MM.1S (cell line): ENCODE measurements around the gene SPATA6L.

Source experiments
- DNase-seq: peaks from one replicate; pipeline ENCODE4 v3.0.0-alpha.2; 2015
- H2AFZ ChIP-seq: fragments of 300-600 bp; sonication (generic); 2 replicates; pipeline ENCODE4 v1.6.0; 2016; ENCODE audit warnings: antibody characterized with exemption, low read length
- H3F3A ChIP-seq: fragments of 300-600 bp; sonication (generic); 2 replicates; pipeline ENCODE4 v1.6.1; 2016; ENCODE audit warnings: mild to moderate bottlenecking, antibody characterized with exemption, low read length, moderate library complexity, mixed read lengths; ENCODE audit not compliant: insufficient read depth
- H3K27ac ChIP-seq: fragments of 300-600 bp; sonication (generic); 2 replicates; pipeline ENCODE4 v1.5.1; 2016; ENCODE audit warnings: mild to moderate bottlenecking, low read length
- H3K27me3 ChIP-seq: fragments of 300-600 bp; sonication (generic); replicated peaks from 2 replicates; pipeline ENCODE4 v1.6.0; 2016; ENCODE audit warnings: low read length; ENCODE audit not compliant: insufficient read depth
- H3K36me3 ChIP-seq: fragments of 300-600 bp; sonication (generic); replicated peaks from 2 replicates; pipeline ENCODE4 v1.6.1; 2016; ENCODE audit warnings: mild to moderate bottlenecking, low read length, mixed read lengths; ENCODE audit not compliant: insufficient read depth
- H3K4me1 ChIP-seq: fragments of 300-600 bp; sonication (generic); 2 replicates; pipeline ENCODE4 v1.6.1; 2016; ENCODE audit warnings: low read length, mixed read lengths
- H3K4me2 ChIP-seq: fragments of 300-600 bp; sonication (generic); 2 replicates; pipeline ENCODE4 v1.6.0; 2016; ENCODE audit warnings: low read depth, low read length
- H3K4me3 ChIP-seq: fragments of 300-600 bp; sonication (generic); 2 replicates; pipeline ENCODE4 v1.5.1; 2016; ENCODE audit warnings: low read length, mixed read lengths
- H3K79me2 ChIP-seq: fragments of 300-600 bp; sonication (generic); 2 replicates; pipeline ENCODE4 v1.6.1; 2016; ENCODE audit warnings: mixed run types, low read length, mixed read lengths
- H3K9ac ChIP-seq: fragments of 300-600 bp; sonication (generic); 2 replicates; pipeline ENCODE4 v1.6.1; 2016; ENCODE audit warnings: low read length, mixed read lengths
- H3K9me2 ChIP-seq: fragments of 300-600 bp; sonication (generic); replicated peaks from 2 replicates; pipeline ENCODE4 v1.6.1; 2016; ENCODE audit warnings: mild to moderate bottlenecking, low read length, mixed read lengths; ENCODE audit not compliant: insufficient read depth
- H3K9me3 ChIP-seq: fragments of 300-600 bp; sonication (generic); replicated peaks from 2 replicates; pipeline ENCODE4 v1.6.1; 2016; ENCODE audit warnings: mild to moderate bottlenecking, low read length, mixed read lengths; ENCODE audit not compliant: insufficient read depth
- H4K20me1 ChIP-seq: fragments of 300-600 bp; sonication (generic); 2 replicates; pipeline ENCODE4 v1.6.1; 2016; ENCODE audit warnings: mild to moderate bottlenecking, low read length, moderate library complexity, mixed read lengths; ENCODE audit not compliant: insufficient read depth
- EZH2 ChIP-seq: fragments of 300-600 bp; sonication (generic); optimal IDR thresholded peaks from 2 replicates; pipeline ENCODE3; 2017; ENCODE audit warnings: low read depth, mild to moderate bottlenecking, antibody characterized with exemption, low read length, mixed read lengths
- EZH2phosphoT487 ChIP-seq: fragments of 300-600 bp; sonication (generic); IDR thresholded peaks from 2 replicates; pipeline ENCODE4 v1.6.1; 2018; ENCODE audit warnings: antibody characterized with exemption, low read length
- TF ChIP-seq, protein P1 (sequence below): fragments of 300-600 bp; sonication (generic); IDR thresholded peaks from 2 replicates; pipeline ENCODE4 v1.5.1; 2016; ENCODE audit warnings: antibody characterized with exemption, low read length, mixed read lengths

Gene SPATA6L

DNA sequence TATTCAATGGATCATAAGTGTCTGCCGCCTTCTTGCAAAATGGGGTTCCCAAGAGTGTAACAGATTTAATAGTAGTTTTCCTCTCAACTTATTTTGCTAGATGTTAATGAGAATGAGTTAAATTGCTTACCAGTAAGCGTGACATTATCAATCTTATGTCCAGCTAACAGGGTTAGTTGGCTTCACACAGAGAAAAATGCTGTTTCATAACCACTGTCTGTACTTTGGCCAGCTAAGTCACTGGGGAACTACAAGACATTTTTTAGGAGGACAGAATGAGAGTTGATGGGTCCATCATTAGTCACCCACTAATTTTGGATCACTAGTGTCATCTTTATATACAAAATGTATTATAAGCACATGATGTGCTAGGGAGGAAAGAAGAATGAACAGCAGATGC, 14.5 kb upstream of the SPATA6L start:
- Histone ChIP-seq H4K20me1 (no peaks in the 10 kb centered on the region), H3K36me3 (0 out of 2 replicates have a peak, but pooled peaks cover 5% of the 10 kb centered on the region), H3K4me2 (peak overlapping the region; percentile 89), H3K4me3 (peak overlapping the region; percentile 71), H3K27me3 (no peaks in the 10 kb centered on the region), H2AFZ (0 out of 2 replicates have a peak overlapping the region, but pooled peaks have one; percentile 77), H3K9ac (peak overlapping the region; percentile 86), H3K79me2 (peaks cover 43% of the 10 kb centered on the region), H3F3A (peaks cover 17% of the 10 kb centered on the region), H3K27ac (peak overlapping the region; percentile 96; the same call in 1 of the 2 replicates), H3K9me3 (no peaks in the 10 kb centered on the region), H3K4me1 (0 out of 2 replicates have a peak, but pooled peaks cover 9% of the 10 kb centered on the region), H3K9me2 (no peaks in the 10 kb centered on the region)
- no peak for DNase-seq
- TF ChIP-seq EZH2phosphoT487 (no peak), EZH2 (no peak)
- TF ChIP-seq, protein P1, sequence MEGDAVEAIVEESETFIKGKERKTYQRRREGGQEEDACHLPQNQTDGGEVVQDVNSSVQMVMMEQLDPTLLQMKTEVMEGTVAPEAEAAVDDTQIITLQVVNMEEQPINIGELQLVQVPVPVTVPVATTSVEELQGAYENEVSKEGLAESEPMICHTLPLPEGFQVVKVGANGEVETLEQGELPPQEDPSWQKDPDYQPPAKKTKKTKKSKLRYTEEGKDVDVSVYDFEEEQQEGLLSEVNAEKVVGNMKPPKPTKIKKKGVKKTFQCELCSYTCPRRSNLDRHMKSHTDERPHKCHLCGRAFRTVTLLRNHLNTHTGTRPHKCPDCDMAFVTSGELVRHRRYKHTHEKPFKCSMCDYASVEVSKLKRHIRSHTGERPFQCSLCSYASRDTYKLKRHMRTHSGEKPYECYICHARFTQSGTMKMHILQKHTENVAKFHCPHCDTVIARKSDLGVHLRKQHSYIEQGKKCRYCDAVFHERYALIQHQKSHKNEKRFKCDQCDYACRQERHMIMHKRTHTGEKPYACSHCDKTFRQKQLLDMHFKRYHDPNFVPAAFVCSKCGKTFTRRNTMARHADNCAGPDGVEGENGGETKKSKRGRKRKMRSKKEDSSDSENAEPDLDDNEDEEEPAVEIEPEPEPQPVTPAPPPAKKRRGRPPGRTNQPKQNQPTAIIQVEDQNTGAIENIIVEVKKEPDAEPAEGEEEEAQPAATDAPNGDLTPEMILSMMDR: no peak

GRCh38 chr9:4680173-4680525, 13.9 kb upstream of the SPATA6L start:
- H3K4me1 ChIP-seq: 0 out of 2 replicates have a peak, but pooled peaks cover 9% of the 10 kb centered on the region

DNA sequence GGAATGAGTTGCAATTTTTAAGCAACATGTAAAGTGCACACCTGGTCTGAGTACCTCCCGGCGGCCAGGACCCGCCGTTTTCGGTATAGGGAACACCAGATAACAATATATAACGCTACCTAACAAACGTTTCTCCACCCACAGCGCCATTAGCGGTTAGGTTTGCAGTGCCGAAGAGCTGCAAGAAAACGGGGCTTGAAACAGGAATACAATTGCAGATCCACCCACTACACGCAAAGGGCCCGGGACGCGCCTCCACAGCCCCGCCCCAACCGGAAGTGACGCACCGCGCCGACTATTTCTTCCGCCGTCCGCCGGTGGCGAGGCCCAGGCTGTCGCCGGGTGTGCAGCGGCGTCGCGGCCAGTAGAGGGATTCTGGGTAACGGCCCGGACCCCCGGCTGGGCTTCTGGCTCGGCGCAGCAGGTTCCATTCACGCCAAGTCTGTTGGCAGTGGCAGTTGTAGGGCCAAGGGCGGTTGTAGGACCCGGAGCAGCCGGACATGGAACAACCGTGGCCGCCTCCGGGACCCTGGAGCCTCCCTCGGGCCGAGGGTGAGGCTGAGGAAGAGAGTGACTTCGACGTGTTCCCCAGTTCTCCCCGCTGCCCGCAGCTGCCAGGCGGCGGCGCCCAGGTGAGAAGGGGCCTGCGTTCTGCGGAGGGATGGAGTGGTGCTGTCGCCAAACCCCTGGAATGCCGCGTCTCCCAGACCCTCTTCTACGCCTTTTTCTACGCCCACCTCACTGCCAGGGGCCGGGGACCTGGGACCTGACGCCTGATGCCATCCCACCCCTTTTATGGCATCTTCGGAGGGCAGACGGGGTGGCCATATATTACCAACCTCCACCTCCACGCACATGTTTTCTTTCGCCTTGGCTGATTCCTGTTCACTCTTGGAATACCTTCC, 13.2 kb upstream of the SPATA6L start, which contains the start of gene CDC37L1:
CDC37L1 (plus strand) TSS at position 302 of the 905 bp plus-strand sequence; CDS start at position 501, 199 bp downstream.
- Histone ChIP-seq H3K79me2 (peaks cover 41% of the 10 kb centered on the region), H3K4me1 (0 out of 2 replicates have a peak, but pooled peaks cover 9% of the 10 kb centered on the region), H3K36me3 (no peaks in the 10 kb centered on the region)

More at GRCh38 chr9:4680173-4680525, 13.9 kb upstream of the SPATA6L start:
- peak; percentile 12 for DNase-seq
- H3K4me2 ChIP-seq: peak overlapping the region; percentile 89
- peak overlapping the region; percentile 86 for H3K9ac ChIP-seq
- H3K4me3 ChIP-seq: peak overlapping the region; percentile 71
- peak overlapping the region; percentile 77 for H2AFZ ChIP-seq
- H3K9me2 ChIP-seq: no peaks in the 10 kb centered on the region
- H3K79me2 ChIP-seq: peaks cover 41% of the 10 kb centered on the region
- H3F3A ChIP-seq: peaks cover 17% of the 10 kb centered on the region
- H3K9me3 ChIP-seq: no peaks in the 10 kb centered on the region
- H4K20me1 ChIP-seq: no peaks in the 10 kb centered on the region
- peak overlapping the region; percentile 96 for H3K27ac ChIP-seq
- H3K36me3 ChIP-seq: 0 out of 2 replicates have a peak, but pooled peaks cover 5% of the 10 kb centered on the region
- no peak for TF ChIP-seq EZH2phosphoT487
- TF ChIP-seq, protein P1: no peak
- no peak for TF ChIP-seq EZH2
- no peaks in the 10 kb centered on the region for H3K27me3 ChIP-seq

More for the DNA sequence above, 13.2 kb upstream of the SPATA6L start, which contains the start of gene CDC37L1:
- no peaks in the 10 kb centered on the region for H3K9me3 ChIP-seq
- H3K27ac ChIP-seq: peak within 1 kb of the TSS; percentile 96
- H3K9me2 ChIP-seq: no peaks in the 10 kb centered on the region
- peaks cover 17% of the 10 kb centered on the region for H3F3A ChIP-seq
- DNase-seq: peak; percentile 97
- H3K27me3 ChIP-seq: no peaks in the 10 kb centered on the region
- peak within 1 kb of the TSS; percentile 82 for H2AFZ ChIP-seq
- H3K9ac ChIP-seq: peak within 1 kb of the TSS; percentile 86
- peak within 1 kb of the TSS; percentile 89 for H3K4me2 ChIP-seq
- H3K4me3 ChIP-seq: peak within 1 kb of the TSS; percentile 71
- H4K20me1 ChIP-seq: no peaks in the 10 kb centered on the region
- TF ChIP-seq, protein P1: peak; percentile 61
- no peak for TF ChIP-seq EZH2phosphoT487
